Activated CD4-positive, alpha-beta T cell treated with anti-CD3 and anti-CD28 coated beads, Interleukin-2, amount 10 ng/mL, durations not matched to agents 7 days and 5 days (primary cell): ENCODE results near the gene BCAS3. TPM values are rescaled to one million over a fixed set of nuclear protein-coding genes. Genes with fewer than 3 reads are reported as not detected.

Source experiments
- CTCF ChIA-PET: fragments of 350-600 bp; sonication (Branson Sonifier 250); formaldehyde crosslinking; loops from one replicate; lab custom pipeline; 2021; ENCODE audit warnings: antibody characterized with exemption; lab: Charles Lee
- POLR2A ChIA-PET: fragments of 350-600 bp; sonication (Branson Sonifier 250); formaldehyde crosslinking; loops from one replicate; lab custom pipeline; 2021; ENCODE audit warnings: antibody characterized with exemption; lab: Charles Lee
- DNase-seq: peaks from one replicate; pipeline ENCODE4 v3.0.0-alpha.2; 2020
- H3K27ac Mint-ChIP-seq: one replicate; pipeline ENCODE4 v1.8.0; 2021; ENCODE audit warnings: mild to moderate bottlenecking, moderate library complexity, mixed read lengths
- H3K27me3 Mint-ChIP-seq: one replicate; pipeline ENCODE4 v1.8.0; 2021; ENCODE audit warnings: mixed read lengths
- H3K36me3 Mint-ChIP-seq: one replicate; pipeline ENCODE4 v1.8.0; 2021; ENCODE audit warnings: low read depth, mixed read lengths
- H3K4me1 Mint-ChIP-seq: one replicate; pipeline ENCODE4 v1.8.0; 2021; ENCODE audit warnings: mixed read lengths
- H3K4me3 Mint-ChIP-seq: one replicate; pipeline ENCODE4 v1.8.0; 2021; ENCODE audit warnings: mild to moderate bottlenecking, moderate library complexity, mixed read lengths
- H3K9me3 Mint-ChIP-seq: one replicate; pipeline ENCODE4 v1.8.0; 2021; ENCODE audit warnings: mixed read lengths
- total RNA-seq, 2 experiments: library from RNA; stranded (reverse); gene quantifications; one replicate each; pipeline ENCODE4 v1.2.3, GENCODE V29; 2021

BCAS3 gene
- total RNA-seq, 2 experiments from 2014 or later: 15.5 to 16.4 TPM

DNA sequence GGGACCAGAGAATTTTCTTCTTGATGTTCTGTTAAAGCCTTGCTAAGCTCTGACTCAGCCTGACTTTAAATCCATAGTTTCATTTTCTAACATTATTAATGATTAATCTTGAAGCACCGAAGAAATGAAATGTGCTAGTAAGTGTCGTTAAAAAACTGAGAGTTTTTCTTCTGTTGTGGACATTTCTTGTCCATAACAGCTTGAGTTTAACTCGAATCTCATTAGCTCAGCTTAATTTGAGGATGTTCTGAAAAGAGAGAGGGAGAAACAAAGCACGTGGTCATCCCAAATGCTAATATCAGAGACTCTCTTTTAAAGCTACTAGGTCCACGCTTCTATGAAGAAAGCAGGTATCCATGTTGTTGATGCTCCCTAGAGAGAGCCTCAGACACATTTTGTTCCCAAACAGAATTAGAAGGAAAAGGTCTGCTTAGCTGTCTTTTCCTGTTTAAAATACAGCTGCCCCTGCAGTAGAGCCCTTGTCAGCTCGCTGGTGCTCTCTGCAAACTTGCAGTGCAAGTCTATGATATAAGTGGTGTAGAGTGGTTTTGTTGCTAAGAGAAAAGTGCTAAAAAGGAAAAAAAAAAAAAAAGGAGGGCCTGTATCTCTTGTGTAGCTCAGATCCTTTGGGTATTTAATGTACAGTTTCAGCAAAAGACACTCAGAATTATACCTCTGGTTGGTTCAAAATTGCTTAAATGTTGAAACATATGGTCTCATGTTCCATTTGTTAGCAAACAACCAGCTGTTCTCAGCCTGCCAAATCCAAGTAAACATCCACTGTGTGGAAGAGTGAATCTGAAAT is 530.9 kb downstream of the BCAS3 start:
- POLR2A ChIA-PET: no interaction called here
- Mint-ChIP-seq H3K9me3 (peaks cover under 1% of the 10 kb centered on the region), H3K4me1 (peaks cover 1% of the 10 kb centered on the region), H3K27me3 (no peaks in the 10 kb centered on the region), H3K4me3 (no peak overlapping the region), H3K36me3 (no peaks in the 10 kb centered on the region), H3K27ac (no peak overlapping the region)
- CTCF ChIA-PET: interaction anchor here (0.6 kb wide), 1 partner anchor 249 kb away, joined by 3 read pairs; no protein-coding TSS in a partner anchor
- no peak for DNase-seq

DNA sequence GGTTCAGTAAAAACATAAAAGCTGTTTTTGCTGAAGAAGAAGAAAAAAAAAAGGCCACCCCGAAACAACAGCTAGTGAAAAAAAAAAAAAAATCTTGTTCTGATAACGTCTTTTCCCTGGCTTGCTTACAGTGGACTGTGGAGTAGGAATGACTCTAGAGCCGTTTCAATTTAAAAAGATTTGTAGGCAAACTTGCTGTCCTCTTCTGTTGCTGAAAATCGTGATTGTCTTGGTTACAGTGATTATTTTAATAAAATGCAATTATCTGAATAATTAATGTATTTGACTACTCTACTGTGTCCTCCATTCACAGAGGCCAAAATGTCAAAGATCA is 531.4 kb downstream of the BCAS3 start:
- peaks cover 4% of the 10 kb centered on the region for H3K9me3 Mint-ChIP-seq
- no peaks in the 10 kb centered on the region for H3K36me3 Mint-ChIP-seq
- POLR2A ChIA-PET: no interaction called here
- H3K27me3 Mint-ChIP-seq: no peaks in the 10 kb centered on the region
- no peak for DNase-seq
- H3K4me1 Mint-ChIP-seq: peaks cover 4% of the 10 kb centered on the region
- CTCF ChIA-PET: interaction anchor here (0.6 kb wide), 1 partner anchor 250 kb away, joined by 3 read pairs; no protein-coding TSS in a partner anchor
- no peak overlapping the region for H3K4me3 Mint-ChIP-seq
- no peak overlapping the region for H3K27ac Mint-ChIP-seq

DNA sequence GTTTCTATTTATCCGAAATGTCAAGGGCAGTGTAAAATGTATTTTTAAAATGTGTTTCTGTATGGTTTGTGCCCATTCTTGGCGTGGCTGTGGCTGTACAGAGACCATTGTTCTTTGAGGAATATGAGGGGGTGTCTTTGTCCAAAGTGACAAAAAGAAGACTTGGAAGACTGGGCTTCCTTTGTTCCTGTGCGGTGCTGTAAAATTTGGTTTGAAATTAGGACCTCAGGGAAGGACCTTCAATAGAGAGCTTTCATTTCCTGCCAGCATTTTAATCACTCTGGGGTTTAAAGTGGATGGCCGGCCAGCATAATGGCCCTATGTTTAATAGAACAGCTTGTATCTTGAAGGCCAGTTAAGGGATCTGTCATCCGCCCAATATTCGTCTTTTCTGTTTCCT is 531.9 kb downstream of the BCAS3 start:
- H3K4me3 Mint-ChIP-seq: no peak overlapping the region
- DNase-seq: no peak
- H3K36me3 Mint-ChIP-seq: no peaks in the 10 kb centered on the region
- H3K4me1 Mint-ChIP-seq: peaks cover 4% of the 10 kb centered on the region
- no peaks in the 10 kb centered on the region for H3K27me3 Mint-ChIP-seq
- no peak overlapping the region for H3K27ac Mint-ChIP-seq
- CTCF ChIA-PET: interaction anchor here (0.8 kb wide), 1 partner anchor 20 kb away, joined by 3 read pairs; no protein-coding TSS in a partner anchor
- POLR2A ChIA-PET: no interaction called here
- H3K9me3 Mint-ChIP-seq: peaks cover 4% of the 10 kb centered on the region

GRCh38 chr17:61211236-61211635 is 533.6 kb downstream of the BCAS3 start:
- H3K27me3 Mint-ChIP-seq: no peaks in the 10 kb centered on the region
- DNase-seq: no peak
- ChIA-PET CTCF (interaction anchor here (1.1 kb wide), 1 partner anchor 64 kb away, joined by 3 read pairs; no protein-coding TSS in a partner anchor), POLR2A (no interaction called here)
- H3K9me3 Mint-ChIP-seq: peaks cover 4% of the 10 kb centered on the region
- no peak overlapping the region for H3K4me3 Mint-ChIP-seq
- peaks cover 4% of the 10 kb centered on the region for H3K4me1 Mint-ChIP-seq
- no peaks in the 10 kb centered on the region for H3K36me3 Mint-ChIP-seq
- no peak overlapping the region for H3K27ac Mint-ChIP-seq

DNA sequence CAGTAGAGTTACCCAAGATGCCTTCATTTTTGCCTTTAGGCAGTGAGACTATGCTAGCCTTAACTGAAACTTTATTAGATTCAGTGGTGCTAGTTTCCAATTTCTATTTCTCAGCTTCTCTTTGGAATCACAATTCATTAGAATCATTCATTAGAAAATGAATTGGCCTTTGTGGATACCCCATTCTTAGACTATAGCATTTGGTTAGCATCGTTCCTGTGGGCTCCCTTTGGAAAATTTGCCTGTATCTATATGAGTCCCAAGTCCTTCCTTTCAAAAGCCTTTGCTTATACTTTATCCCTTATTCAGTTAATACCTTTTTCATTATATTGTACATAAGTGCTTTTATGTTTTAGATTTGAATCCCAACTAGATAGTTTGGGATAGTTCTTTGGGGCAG is 535.0 kb downstream of the BCAS3 start:
- H3K4me1 Mint-ChIP-seq: peaks cover 7% of the 10 kb centered on the region
- no peak overlapping the region for H3K27ac Mint-ChIP-seq
- CTCF ChIA-PET: interaction anchor here (1.8 kb wide), 1 partner anchor 11 kb away, joined by 6 read pairs; no protein-coding TSS in a partner anchor
- H3K27me3 Mint-ChIP-seq: no peaks in the 10 kb centered on the region
- H3K4me3 Mint-ChIP-seq: no peak overlapping the region
- peaks cover 4% of the 10 kb centered on the region for H3K9me3 Mint-ChIP-seq
- POLR2A ChIA-PET: no interaction called here
- no peak for DNase-seq
- H3K36me3 Mint-ChIP-seq: no peaks in the 10 kb centered on the region

DNA sequence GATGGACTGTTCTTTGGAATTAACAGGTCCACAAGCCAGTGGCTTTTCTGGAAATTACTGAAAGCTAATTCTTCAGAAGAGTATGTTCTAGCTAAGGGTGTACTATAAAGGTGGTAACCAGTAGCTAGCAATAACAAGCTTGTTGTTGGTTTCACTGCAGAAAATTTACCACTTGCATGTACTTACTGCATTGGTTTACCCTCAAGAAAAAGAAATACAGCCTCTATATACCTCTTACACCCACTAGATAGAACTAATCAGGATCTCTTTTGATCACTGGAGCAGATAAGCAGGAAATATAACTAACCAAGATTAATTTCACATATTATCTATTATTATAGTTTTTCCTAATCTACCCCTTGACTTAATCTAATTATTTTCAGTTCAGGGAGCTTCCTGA is 537.1 kb downstream of the BCAS3 start:
- H3K27me3 Mint-ChIP-seq: no peaks in the 10 kb centered on the region
- peaks cover 26% of the 10 kb centered on the region for H3K4me1 Mint-ChIP-seq
- no peak for DNase-seq
- H3K4me3 Mint-ChIP-seq: no peak overlapping the region
- no peak overlapping the region for H3K27ac Mint-ChIP-seq
- H3K9me3 Mint-ChIP-seq: peaks cover 4% of the 10 kb centered on the region
- CTCF ChIA-PET: interaction anchor here (0.5 to 2.2 kb wide), 3 partner anchors 15 to 1789 kb away, joined by 3 to 7 read pairs (median 4); no protein-coding TSS in a partner anchor
- POLR2A ChIA-PET: no interaction called here
- peaks cover 3% of the 10 kb centered on the region for H3K36me3 Mint-ChIP-seq

DNA sequence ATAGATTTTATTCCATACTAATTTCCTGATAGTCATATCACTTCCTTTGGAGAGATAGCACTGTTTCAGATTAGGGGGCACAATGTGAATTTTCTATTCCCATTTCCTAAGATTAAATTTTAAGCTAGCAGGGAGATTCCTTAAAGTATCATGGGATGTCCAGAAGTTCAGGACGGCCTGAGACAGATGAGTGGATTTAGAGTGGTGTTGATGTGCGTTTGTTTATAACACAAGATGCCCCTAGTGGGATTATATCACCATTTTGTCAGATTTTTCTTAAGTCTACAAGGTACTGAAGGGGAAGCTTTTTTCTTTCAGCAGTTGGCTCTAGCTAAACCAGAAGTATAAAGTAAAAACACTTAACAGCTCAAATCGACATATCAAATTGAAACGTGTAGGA is 538.4 kb downstream of the BCAS3 start:
- H3K4me1 Mint-ChIP-seq: peaks cover 35% of the 10 kb centered on the region

GRCh38 chr17:61217878-61218437 is 540.3 kb downstream of the BCAS3 start:
- H3K27ac Mint-ChIP-seq: no peak overlapping the region
- H3K36me3 Mint-ChIP-seq: peaks cover 3% of the 10 kb centered on the region
- CTCF ChIA-PET: interaction anchor here (1.0 kb wide), 1 partner anchor 16 kb away, joined by 3 read pairs; no protein-coding TSS in a partner anchor
- peaks cover 54% of the 10 kb centered on the region for H3K4me1 Mint-ChIP-seq
- POLR2A ChIA-PET: no interaction called here
- H3K9me3 Mint-ChIP-seq: peaks cover 4% of the 10 kb centered on the region
- no peak overlapping the region for H3K4me3 Mint-ChIP-seq
- no peak for DNase-seq
- H3K27me3 Mint-ChIP-seq: no peaks in the 10 kb centered on the region

More for the DNA sequence above, 538.4 kb downstream of the BCAS3 start:
- CTCF ChIA-PET: interaction anchor here (1.3 to 2.2 kb wide), 2 partner anchors 13 to 27 kb away, joined by 3 to 7 read pairs; no protein-coding TSS in a partner anchor
- POLR2A ChIA-PET: no interaction called here
- Mint-ChIP-seq H3K27ac (no peak overlapping the region), H3K9me3 (peaks cover 4% of the 10 kb centered on the region), H3K27me3 (no peaks in the 10 kb centered on the region), H3K4me3 (no peak overlapping the region), H3K36me3 (peaks cover 3% of the 10 kb centered on the region)
- no peak for DNase-seq

DNA sequence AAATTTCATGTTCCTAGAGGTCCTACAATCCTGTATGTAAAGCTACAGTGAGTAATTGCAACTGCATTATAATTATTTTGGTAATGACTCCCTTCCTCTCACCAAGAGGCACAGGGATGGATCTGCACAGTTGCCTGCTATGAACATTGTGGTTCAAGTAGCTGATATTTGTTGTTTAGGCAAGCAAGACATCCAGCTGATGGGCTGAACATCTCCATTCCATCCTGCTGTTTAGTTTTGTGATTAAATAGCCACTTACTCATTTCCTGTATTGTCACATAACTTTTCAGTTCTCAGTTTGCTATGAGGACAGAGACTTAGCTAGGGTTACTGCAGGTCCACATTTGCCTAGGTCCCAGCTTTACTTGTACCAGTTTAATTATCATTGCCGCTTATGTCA is 540.8 kb downstream of the BCAS3 start:
- ChIA-PET CTCF (interaction anchor here (1.0 kb wide), 1 partner anchor 15 kb away, joined by 3 read pairs; no protein-coding TSS in a partner anchor), POLR2A (interaction anchor here (0.6 to 0.7 kb wide), 2 partner anchors 49 to 143 kb away, joined by 3 read pairs; no protein-coding TSS in a partner anchor)
- DNase-seq: no peak
- Mint-ChIP-seq H3K4me1 (peaks cover 54% of the 10 kb centered on the region), H3K4me3 (no peak overlapping the region), H3K9me3 (peaks cover 4% of the 10 kb centered on the region), H3K27ac (no peak overlapping the region), H3K36me3 (peaks cover 3% of the 10 kb centered on the region), H3K27me3 (no peaks in the 10 kb centered on the region)

GRCh38 chr17:61219460-61219859 is 541.8 kb downstream of the BCAS3 start:
- peaks cover 2% of the 10 kb centered on the region for H3K9me3 Mint-ChIP-seq
- peaks cover 61% of the 10 kb centered on the region for H3K4me1 Mint-ChIP-seq
- ChIA-PET POLR2A (no interaction called here), CTCF (no interaction called here)
- no peak overlapping the region for H3K4me3 Mint-ChIP-seq
- peaks cover 7% of the 10 kb centered on the region for H3K36me3 Mint-ChIP-seq
- peak overlapping the region; percentile 68 for H3K27ac Mint-ChIP-seq
- peaks cover 4% of the 10 kb centered on the region for H3K27me3 Mint-ChIP-seq
- DNase-seq: no peak

- Mint-ChIP-seq H3K9me3 (peaks cover 2% of the 10 kb centered on the region), H3K4me1 (peaks cover 66% of the 10 kb centered on the region), H3K27me3 (peaks cover 4% of the 10 kb centered on the region), H3K4me3 (peak overlapping the region; percentile 68), H3K36me3 (peaks cover 9% of the 10 kb centered on the region), H3K27ac (peak overlapping the region; percentile 90)
- CTCF ChIA-PET: interaction anchor here (0.5 kb wide), 1 partner anchor 11 kb away, joined by 3 read pairs; no protein-coding TSS in a partner anchor
- POLR2A ChIA-PET: no interaction called here
- DNase-seq: no peak
These were observed 543.5 kb downstream of the BCAS3 start for GRCh38 chr17:61221181-61221580.

GRCh38 chr17:61221597-61222471 is 544.2 kb downstream of the BCAS3 start:
- ChIA-PET POLR2A (no interaction called here), CTCF (interaction anchor here (0.8 to 1.0 kb wide), 2 partner anchors 21 to 150 kb away, joined by 3 read pairs; no protein-coding TSS in a partner anchor)
- Mint-ChIP-seq H3K9me3 (peaks cover 2% of the 10 kb centered on the region), H3K4me3 (peak overlapping the region; percentile 68), H3K4me1 (peaks cover 66% of the 10 kb centered on the region), H3K27ac (peak overlapping the region; percentile 90), H3K36me3 (peaks cover 9% of the 10 kb centered on the region), H3K27me3 (peaks cover 4% of the 10 kb centered on the region)
- DNase-seq: peak; percentile 51
